ENCODE data around the gene GNAO1.

GNAO1 gene

GRCh38 chr16:56266641-56267607 is 75.6 kb downstream of the GNAO1 start:
- DNase-seq = no peak

DNA sequence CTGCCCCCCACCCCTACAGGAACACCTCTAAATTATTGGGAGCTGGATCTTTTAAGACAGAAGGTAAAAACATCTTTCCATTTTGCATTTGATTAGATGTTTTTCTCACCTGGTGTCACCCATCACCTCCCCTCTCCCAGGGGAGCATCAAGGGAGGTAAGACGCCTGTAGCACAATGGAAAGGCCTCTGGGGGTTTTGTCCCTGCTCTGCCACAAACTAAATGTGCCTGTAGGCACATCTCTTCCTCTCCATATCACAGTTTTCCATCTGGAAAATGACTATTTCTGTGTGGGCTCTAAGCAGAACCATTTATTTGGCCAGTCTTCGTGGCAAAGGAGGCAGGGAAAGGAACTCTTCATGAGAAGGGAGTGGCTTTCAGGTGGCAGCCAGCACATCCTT is 76.6 kb downstream of the GNAO1 start:
- no peak for DNase-seq

DNA sequence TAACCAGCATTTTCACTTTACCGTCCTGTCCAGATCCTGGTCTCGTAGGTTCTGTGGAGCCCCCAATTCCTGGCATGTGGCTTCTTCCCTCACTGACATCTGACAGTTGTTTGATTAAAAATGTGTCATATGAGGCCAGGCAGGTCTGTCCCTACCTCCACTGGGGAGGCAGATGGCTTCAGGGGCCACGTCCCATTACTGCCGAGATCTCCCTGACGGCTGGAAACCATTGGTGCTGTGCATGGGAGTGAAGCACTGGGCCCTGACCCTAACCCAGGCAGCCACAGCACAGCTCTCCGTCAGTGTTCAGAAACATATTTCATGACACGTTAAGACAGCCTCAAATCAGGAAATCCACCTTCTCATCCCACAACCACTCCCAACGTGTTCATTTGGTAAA is 77.5 kb downstream of the GNAO1 start:
- no peak for DNase-seq

DNA sequence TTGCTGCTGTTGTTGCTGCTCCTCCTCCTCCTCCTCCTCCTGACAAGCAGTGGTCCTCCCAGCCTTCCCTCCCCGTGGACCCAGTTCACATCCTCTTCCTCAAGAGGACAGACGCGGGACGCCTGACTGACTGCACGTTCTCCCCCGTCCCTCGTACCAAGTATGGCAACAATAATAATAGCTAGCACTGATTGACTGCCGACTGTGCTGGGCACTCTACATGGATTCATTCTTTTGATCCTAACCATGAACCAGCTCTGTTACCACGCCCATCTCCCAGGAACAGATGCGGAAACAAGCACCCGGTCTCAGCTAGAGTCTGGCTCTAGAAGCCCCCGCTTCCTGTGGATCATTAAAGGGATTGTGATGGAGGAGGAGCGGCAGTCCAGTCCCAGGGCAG is 78.0 kb downstream of the GNAO1 start:
- DNase-seq = peak; percentile 44

- DNase-seq = peak; percentile 76
These were observed 78.8 kb downstream of the GNAO1 start for GRCh38 chr16:56269811-56270684.

DNA sequence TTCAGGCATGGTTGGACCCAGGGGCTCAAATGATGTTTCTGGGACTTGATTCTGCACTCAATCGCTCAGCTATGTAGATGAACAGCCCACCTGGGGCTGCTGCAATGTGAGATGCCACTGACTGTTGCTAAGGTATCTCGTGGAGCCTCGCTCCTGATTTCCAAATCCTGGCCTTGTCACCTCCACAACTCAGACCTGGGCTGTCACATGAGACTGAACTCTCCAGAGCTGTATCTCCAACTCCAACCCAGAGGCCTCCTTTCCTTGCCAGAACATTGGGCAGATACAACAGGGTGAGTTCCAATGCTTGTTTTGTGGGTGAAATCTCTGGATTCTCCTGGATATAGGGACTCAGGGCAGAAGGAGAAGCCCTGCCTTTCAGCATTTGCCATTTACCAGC is 79.5 kb downstream of the GNAO1 start:
- DNase-seq = no peak

DNA sequence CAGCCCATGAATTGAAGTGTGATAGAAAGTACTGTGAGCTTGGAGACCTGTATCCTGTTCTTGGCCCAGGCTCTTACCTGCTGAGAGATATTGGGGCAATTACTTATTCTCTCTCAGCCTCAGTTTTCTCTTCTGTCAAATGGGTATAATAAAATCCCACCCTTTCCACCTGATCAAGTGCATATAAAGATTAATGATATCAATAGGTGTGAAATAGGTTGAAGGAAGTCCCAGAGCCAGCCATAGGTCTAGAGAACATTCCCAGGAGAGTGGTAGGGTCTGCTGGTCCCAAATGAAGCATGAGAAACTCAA is 81.2 kb downstream of the GNAO1 start:
- no peak for DNase-seq

- DNase-seq = no peak
These were observed 82.3 kb downstream of the GNAO1 start for GRCh38 chr16:56273615-56274014.

DNA sequence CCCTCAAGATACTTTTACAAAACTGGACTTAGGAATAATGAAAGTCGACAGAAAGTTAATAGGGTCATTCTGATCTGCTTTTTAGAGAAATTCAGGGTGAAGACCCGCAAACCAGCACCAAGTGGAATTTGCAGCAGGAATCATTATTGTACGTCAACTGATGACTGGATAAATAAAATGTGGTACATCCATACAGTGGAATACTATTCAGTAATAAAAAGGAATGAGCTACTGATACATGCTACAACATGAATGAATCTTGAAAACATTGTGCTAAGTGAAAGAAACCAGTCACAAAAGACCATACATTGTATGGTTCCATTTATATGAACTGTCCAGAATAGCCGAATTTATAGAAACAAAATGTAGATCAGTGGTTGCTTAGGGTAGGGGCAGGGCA is 83.1 kb downstream of the GNAO1 start:
- DNase-seq = no peak

GRCh38 chr16:56275076-56275475 is 83.8 kb downstream of the GNAO1 start:
- no peak for DNase-seq

DNA sequence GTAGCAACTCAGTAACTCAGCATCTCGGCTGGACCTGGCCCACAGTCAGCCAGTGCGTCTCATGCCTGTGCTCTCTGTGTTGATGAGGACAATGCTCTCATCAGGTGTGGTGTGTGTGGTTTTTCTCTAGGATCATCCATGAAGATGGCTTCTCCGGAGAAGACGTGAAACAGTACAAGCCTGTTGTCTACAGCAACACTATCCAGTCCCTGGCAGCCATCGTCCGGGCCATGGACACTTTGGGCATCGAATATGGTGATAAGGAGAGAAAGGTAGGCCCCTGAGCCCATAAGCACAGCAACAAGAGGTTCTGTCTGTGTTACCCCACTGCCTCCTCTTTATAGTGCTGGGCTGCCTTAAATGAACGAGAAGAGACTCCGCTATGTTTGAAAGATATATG is 84.5 kb downstream of the GNAO1 start:
- no peak for DNase-seq

GRCh38 chr16:56277075-56277474 is 85.8 kb downstream of the GNAO1 start:
- no peak for DNase-seq

DNA sequence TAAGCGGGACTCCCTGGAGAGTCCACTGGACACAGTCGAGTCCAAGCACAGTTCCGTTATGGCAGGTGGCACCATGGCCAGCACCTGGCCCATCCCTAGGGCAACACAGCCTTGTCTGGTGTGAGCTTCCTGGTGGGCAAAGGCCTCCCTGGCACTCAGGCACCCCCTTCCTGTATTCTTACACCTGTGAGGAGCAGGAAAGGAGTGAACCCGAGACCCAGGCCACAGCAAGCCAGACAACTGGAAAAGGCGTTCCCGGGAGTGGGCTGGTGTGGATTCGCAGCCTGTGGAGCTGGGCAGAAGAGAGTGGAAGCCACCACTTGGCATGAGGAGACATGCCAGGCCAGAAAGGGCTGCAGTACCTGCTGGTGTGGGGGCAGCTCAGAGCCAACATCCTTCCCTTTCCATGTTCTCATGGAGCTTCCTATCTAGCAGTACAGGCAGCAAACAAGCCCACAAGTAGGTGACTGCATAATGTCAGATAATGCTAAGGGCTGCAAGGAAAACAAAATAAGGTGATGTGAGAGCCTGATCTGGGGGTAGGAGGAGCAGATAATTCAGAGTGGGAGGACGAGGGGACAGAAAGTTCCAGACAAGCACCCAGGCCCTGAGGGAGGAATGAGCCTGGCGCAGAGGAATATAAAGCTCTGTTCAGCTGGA is 87.0 kb downstream of the GNAO1 start:
- DNase-seq = no peak

GRCh38 chr16:56279132-56279531 is 87.8 kb downstream of the GNAO1 start:
- DNase-seq = no peak

- no peak for DNase-seq
These were observed 88.6 kb downstream of the GNAO1 start for GRCh38 chr16:56279914-56280313.

- peak; percentile 57 for DNase-seq
These were observed 90.0 kb downstream of the GNAO1 start for GRCh38 chr16:56281249-56281805.

GRCh38 chr16:56282451-56282850 is 91.2 kb downstream of the GNAO1 start:
- DNase-seq = no peak

GRCh38 chr16:56284521-56284920 is 93.2 kb downstream of the GNAO1 start:
- no peak for DNase-seq

GRCh38 chr16:56286809-56287208 is 95.5 kb downstream of the GNAO1 start:
- no peak for DNase-seq

- no peak for DNase-seq
These were observed 96.7 kb downstream of the GNAO1 start for GRCh38 chr16:56288019-56288418.

DNA sequence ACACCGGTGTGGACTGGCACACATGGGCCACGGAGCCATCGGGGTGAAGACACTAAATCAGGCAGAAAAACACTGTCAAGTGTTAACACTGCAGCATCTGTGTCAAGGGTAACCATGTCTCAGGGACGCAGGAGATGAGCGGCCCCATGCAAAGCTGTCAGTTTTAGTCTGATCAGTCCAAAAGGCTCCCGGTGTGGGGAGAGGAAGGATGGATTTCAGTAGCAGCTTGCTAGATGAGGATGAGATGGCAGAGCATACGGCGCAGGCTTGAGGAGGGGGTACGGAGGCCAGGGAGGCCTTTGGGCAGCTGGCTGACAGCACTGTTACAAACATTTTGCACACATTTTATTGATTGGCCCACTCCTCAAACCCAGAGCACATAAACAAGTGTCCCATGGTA is 98.1 kb downstream of the GNAO1 start:
- no peak for DNase-seq

GRCh38 chr16:56289862-56290261 is 98.6 kb downstream of the GNAO1 start:
- no peak for DNase-seq

- DNase-seq = no peak
These were observed 102.7 kb downstream of the GNAO1 start for GRCh38 chr16:56294014-56294413.
